Epithelial cell of proximal tubule (primary cell): ENCODE measurements around the gene CBFA2T2. TPM values are rescaled to one million over a fixed set of nuclear protein-coding genes. Genes with fewer than 3 reads are reported as not detected.

Experiments
- DNase-seq: peaks from one replicate; pipeline ENCODE4 v3.0.0-alpha.2; 2011; ENCODE audit warnings: low read depth
- H3K4me3 ChIP-seq: 2 replicates; pipeline ENCODE4 v1.5.1; 2011; ENCODE audit warnings: low read depth, mild to moderate bottlenecking, low read length
- CTCF ChIP-seq: conservative IDR thresholded peaks from 2 replicates; pipeline ENCODE4 v1.5.1; 2012; ENCODE audit warnings: low read depth, mild to moderate bottlenecking, low read length
- total RNA-seq: library from RNA; depleted of rRNA; stranded (reverse); fragments of >200 nt; gene quantifications from 2 replicates; pipeline ENCODE4 v1.2.3, GENCODE V29; 2015

CBFA2T2 gene
- total RNA-seq, 1 donor from 2014 or later = 8.4 TPM

- TF ChIP-seq CTCF = no peak
- DNase-seq = peak; percentile 52
- H3K4me3 ChIP-seq = peak overlapping the region; percentile 22
These were observed 72.1 kb downstream of the CBFA2T2 start for GRCh38 chr20:33561692-33562601.

- H3K4me3 ChIP-seq = no peak overlapping the region
- TF ChIP-seq CTCF = no peak
- DNase-seq = no peak
These were observed 73.9 kb downstream of the CBFA2T2 start for GRCh38 chr20:33563788-33564187.

GRCh38 chr20:33566781-33567603, 77.1 kb downstream of the CBFA2T2 start:
- H3K4me3 ChIP-seq = no peak overlapping the region

GRCh38 chr20:33567949-33568348, 78.1 kb downstream of the CBFA2T2 start:
- TF ChIP-seq CTCF = no peak
- DNase-seq = no peak
- H3K4me3 ChIP-seq = no peak overlapping the region

More at GRCh38 chr20:33566781-33567603, 77.1 kb downstream of the CBFA2T2 start:
- no peak for DNase-seq
- TF ChIP-seq CTCF = no peak

DNA sequence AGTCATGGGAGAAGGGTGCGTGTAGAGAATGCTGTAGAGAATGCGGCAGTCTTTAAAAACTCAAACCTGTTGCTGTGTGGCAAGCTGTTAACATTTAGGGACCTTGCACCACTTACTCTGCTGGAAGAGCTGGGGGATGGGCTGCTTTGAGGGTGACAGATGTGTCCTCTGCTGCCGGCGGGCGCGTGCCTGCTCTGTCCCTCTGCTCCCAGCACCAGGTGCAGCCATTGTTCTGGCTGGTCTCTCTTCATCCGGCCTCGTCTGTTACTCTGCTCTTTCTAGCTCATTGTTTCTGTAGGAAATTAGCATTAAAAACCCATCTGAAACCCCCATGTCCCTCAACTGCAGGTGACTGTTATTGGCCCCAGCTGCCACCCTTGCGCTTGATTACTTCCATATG, 78.5 kb downstream of the CBFA2T2 start:
- TF ChIP-seq CTCF = no peak
- H3K4me3 ChIP-seq = no peak overlapping the region
- no peak for DNase-seq

- H3K4me3 ChIP-seq = no peak overlapping the region
- no peak for TF ChIP-seq CTCF
- no peak for DNase-seq
These were observed 79.2 kb downstream of the CBFA2T2 start for GRCh38 chr20:33568868-33569801.
